DND-41 (cell line): ENCODE results near the gene TMEM163.

Experiments
- ATAC-seq: fragments of 200-7000 bp; cut with Tn5 transposase; 3 replicates; pipeline ENCODE4 v1.9.1; 2021; ENCODE audit warnings: low read depth; ENCODE audit not compliant: insufficient read depth
- DNase-seq: peaks from one replicate; pipeline ENCODE4 v3.0.0-alpha.2; 2020
- H2AFZ ChIP-seq: 2 replicates; pipeline ENCODE4 v1.6.0; 2012; ENCODE audit warnings: low read depth, low read length
- H3K27ac ChIP-seq: 2 replicates; pipeline ENCODE4 v1.5.1; 2012; ENCODE audit warnings: low read length, inconsistent platforms
- H3K27me3 ChIP-seq: fragments of 200-600 bp; sonication (generic); 2 replicates; pipeline ENCODE4 v1.6.0; 2012; ENCODE audit warnings: low read length, mild to moderate bottlenecking, inconsistent platforms; ENCODE audit not compliant: insufficient read depth, poor library complexity
- H3K36me3 ChIP-seq: 2 replicates; pipeline ENCODE4 v1.5.1; 2012; ENCODE audit warnings: low read length, inconsistent platforms; ENCODE audit not compliant: insufficient read depth
- H3K4me1 ChIP-seq: 2 replicates; pipeline ENCODE4 v1.5.1; 2012; ENCODE audit warnings: mild to moderate bottlenecking, low read length; ENCODE audit not compliant: insufficient read depth
- H3K4me2 ChIP-seq: 2 replicates; pipeline ENCODE4 v1.6.0; 2012; ENCODE audit warnings: mild to moderate bottlenecking, moderate library complexity, low read length, inconsistent platforms; ENCODE audit not compliant: insufficient read depth
- H3K4me3 ChIP-seq, 2 experiments: fragments of 200-600 bp in 1 of 2; shearing (Covaris generic) in 1 of 2; 2 replicates each; pipeline ENCODE4 v1.5.1; 2012 to 2016; ENCODE audit warnings: inconsistent platforms in 2 of 2, low read length in 2 of 2, mild to moderate bottlenecking in 2 of 2, low read depth in 1 of 2, moderate library complexity in 1 of 2
- H3K79me2 ChIP-seq: 2 replicates; pipeline ENCODE4 v1.6.0; 2012; ENCODE audit warnings: low read length, inconsistent platforms; ENCODE audit not compliant: insufficient read depth
- H3K9ac ChIP-seq: 2 replicates; pipeline ENCODE4 v1.6.0; 2012; ENCODE audit warnings: low read depth, mild to moderate bottlenecking, inconsistent platforms, low read length, moderate library complexity
- H3K9me3 ChIP-seq: 2 replicates; pipeline ENCODE4 v1.5.1; 2012; ENCODE audit warnings: low read length, moderate library complexity, mild to moderate bottlenecking, inconsistent platforms; ENCODE audit not compliant: insufficient read depth, severe bottlenecking
- H4K20me1 ChIP-seq: 2 replicates; pipeline ENCODE4 v1.6.0; 2012; ENCODE audit warnings: low read length; ENCODE audit not compliant: insufficient read depth
- CTCF ChIP-seq: IDR thresholded peaks from 2 replicates; pipeline ENCODE4 v1.5.1; 2012; ENCODE audit warnings: borderline replicate concordance, low read length, moderate library complexity, mild to moderate bottlenecking; ENCODE audit not compliant: poor library complexity, severe bottlenecking; ENCODE audit errors: extremely low read depth
- EZH2 ChIP-seq: IDR thresholded peaks from 3 replicates; pipeline ENCODE4 v1.6.1; 2012; ENCODE audit warnings: borderline replicate concordance, low read depth, mild to moderate bottlenecking, moderate library complexity, low read length, inconsistent platforms; ENCODE audit not compliant: severe bottlenecking

TMEM163 gene

GRCh38 chr2:134532537-134532936 lies 186.3 kb downstream of the TMEM163 start:
- no peak for DNase-seq
- no peak for ATAC-seq
- no peak overlapping the region for H3K9ac ChIP-seq
- no peaks in the 10 kb centered on the region for H4K20me1 ChIP-seq
- no peaks in the 10 kb centered on the region for H3K79me2 ChIP-seq
- no peaks in the 10 kb centered on the region for H3K36me3 ChIP-seq
- H2AFZ ChIP-seq: no peak overlapping the region
- no peak overlapping the region for H3K4me3 ChIP-seq
- H3K27me3 ChIP-seq: no peaks in the 10 kb centered on the region
- TF ChIP-seq EZH2 (no peak), CTCF (no peak)
- no peaks in the 10 kb centered on the region for H3K4me1 ChIP-seq
- no peak overlapping the region for H3K27ac ChIP-seq
- no peak overlapping the region for H3K4me2 ChIP-seq
- no peaks in the 10 kb centered on the region for H3K9me3 ChIP-seq

DNA sequence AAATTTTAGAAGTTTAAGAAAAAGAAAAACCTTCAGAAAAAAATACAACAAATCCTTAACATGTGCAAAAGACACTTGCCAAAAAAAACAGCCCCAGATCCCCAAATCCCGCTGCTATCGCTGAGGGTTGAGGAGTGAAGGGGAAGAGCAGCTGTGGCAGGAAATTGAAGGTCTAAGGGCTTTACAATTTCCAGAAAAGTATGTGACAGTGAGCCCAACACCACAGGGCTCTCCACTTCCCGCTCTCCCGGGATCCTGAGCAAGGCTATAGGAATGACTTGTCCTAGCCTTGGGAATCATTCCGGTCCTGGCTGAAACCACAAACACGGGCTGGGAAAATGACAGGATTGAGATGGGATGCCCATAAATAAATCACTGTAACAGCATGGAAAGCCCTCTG lies 191.4 kb downstream of the TMEM163 start:
- no peaks in the 10 kb centered on the region for H3K4me1 ChIP-seq
- H3K9me3 ChIP-seq: no peaks in the 10 kb centered on the region
- no peaks in the 10 kb centered on the region for H3K27me3 ChIP-seq
- TF ChIP-seq CTCF (no peak), EZH2 (no peak)
- no peaks in the 10 kb centered on the region for H3K36me3 ChIP-seq
- no peak overlapping the region for H3K4me2 ChIP-seq
- no peak overlapping the region for H3K9ac ChIP-seq
- no peak overlapping the region for H3K4me3 ChIP-seq
- DNase-seq: no peak
- no peak for ATAC-seq
- no peak overlapping the region for H2AFZ ChIP-seq
- H3K27ac ChIP-seq: no peak overlapping the region
- H3K79me2 ChIP-seq: no peaks in the 10 kb centered on the region
- H4K20me1 ChIP-seq: no peaks in the 10 kb centered on the region

- DNase-seq (no peak), ATAC-seq (no peak)
- no peak overlapping the region for H3K9ac ChIP-seq
Observed at GRCh38 chr2:134522496-134523455, 196.0 kb downstream of the TMEM163 start.

More at GRCh38 chr2:134522496-134523455, 196.0 kb downstream of the TMEM163 start:
- Histone ChIP-seq H4K20me1 (no peaks in the 10 kb centered on the region), H3K27ac (no peak overlapping the region), H3K9me3 (no peaks in the 10 kb centered on the region), H3K4me2 (no peak overlapping the region), H3K4me1 (no peaks in the 10 kb centered on the region), H3K36me3 (no peaks in the 10 kb centered on the region), H3K27me3 (no peaks in the 10 kb centered on the region), H3K79me2 (no peaks in the 10 kb centered on the region), H3K4me3 (no peak overlapping the region), H2AFZ (no peak overlapping the region)
- no peak for TF ChIP-seq CTCF
- no peak for TF ChIP-seq EZH2
